GM03348 (cell line): ENCODE results near the gene ATP1A3.
A peak's percentile ranks its signal among the peaks of the same experiment; 100 is the strongest.

Experiments
- DNase-seq: peaks from one replicate; pipeline ENCODE4 v3.0.0; 2012; ENCODE audit warnings: low spot score

The ATP1A3 gene

DNA sequence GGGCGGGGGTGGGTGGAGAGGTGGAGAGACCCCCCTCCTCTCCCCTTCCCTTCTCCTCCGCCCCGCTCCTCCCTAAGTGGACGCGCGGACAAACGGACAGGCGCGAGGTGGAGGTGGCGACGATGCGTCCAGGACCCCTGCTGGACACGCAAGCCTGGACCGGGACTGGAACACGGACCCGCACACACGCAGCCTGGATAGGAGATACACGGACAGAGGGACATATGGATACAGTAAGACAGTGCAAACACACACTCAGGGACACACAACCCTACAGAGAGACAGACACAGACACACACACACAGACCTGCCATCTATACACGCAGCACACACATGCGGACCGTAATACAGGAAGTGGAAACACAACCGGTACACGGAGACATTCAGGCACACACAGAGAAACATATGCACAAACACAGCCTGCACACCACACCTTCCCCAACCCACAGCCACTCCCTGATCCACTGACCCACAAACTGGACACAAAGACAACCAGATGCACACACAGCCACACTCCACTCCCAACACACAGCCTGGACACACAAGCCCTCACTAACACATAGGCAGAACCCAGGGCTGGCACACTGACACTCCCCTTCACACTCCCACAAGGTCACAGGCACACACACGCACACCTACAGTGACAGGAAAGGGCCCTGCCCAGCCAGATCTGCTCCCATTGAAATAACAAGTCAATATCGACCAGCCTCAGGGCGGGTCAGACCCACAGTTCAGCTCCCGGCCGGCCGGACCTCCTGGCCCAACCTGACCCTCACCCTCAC lies 65.1 kb downstream of the ATP1A3 start:
- DNase-seq, result no peak

DNA sequence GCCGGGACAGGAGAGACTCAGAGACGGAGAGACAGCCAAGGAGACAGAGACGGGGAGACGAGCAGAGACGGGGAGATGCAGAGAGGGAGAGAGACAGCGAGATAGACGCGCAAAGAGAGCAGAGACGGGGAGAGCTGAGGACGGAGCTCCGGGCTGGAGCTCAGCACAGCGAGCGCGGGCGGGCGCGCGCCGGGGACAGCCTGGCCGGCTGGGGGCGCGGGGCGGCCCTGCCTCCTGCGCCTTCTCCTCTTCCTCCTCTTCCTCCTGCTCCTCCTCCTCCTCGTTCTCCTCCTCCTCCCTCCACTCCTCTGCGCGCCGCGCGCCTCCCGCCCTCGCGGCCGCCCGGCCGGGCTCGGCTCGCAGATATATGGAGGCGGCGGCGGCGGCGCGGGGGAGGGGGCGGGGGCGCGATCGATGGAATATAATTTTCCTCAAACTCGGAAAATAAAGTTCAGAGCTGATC lies 65.8 kb downstream of the ATP1A3 start, which contains the start of gene ERFL:
Gene ERFL (minus strand): TSS at position 229 of the 463 bp plus-strand sequence. CDS start 15,530 bp downstream, outside the sequence.
- DNase-seq, result peak; percentile 61

DNA sequence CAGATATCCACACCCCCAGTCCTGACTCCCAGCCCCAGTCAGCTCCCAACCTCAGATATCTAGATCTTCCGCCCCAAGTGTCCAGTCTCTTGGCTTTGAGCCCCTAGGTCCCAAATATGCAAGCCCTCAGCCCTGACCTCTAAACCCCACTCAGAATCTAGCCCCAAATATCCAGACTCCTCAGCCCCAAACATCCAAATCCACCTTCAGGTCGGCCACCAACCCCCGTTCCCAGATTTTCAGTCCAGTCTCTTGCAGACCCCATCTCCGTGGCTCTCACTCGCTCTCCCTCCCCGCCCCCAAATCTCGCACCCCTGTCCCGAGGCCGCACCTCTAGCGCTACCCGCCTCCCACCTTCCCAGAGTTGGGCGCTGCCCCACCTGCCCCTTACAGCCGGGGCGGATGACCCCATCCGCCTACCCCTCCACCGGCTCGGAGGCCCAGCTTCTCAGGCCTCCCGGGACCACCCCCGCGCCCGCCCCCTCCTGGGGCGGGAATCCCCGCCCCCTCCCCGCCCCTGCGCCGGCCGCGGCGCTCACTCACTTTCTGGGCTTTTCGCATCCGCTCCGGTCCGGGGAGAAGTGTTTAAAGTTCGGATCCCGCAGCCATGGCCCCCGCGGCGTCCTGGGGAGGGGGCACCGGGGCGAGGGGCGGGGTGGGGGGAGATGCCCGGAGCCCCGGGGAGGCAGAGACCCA lies 66.4 kb downstream of the ATP1A3 start:
- DNase-seq, result peak; percentile 53

DNA sequence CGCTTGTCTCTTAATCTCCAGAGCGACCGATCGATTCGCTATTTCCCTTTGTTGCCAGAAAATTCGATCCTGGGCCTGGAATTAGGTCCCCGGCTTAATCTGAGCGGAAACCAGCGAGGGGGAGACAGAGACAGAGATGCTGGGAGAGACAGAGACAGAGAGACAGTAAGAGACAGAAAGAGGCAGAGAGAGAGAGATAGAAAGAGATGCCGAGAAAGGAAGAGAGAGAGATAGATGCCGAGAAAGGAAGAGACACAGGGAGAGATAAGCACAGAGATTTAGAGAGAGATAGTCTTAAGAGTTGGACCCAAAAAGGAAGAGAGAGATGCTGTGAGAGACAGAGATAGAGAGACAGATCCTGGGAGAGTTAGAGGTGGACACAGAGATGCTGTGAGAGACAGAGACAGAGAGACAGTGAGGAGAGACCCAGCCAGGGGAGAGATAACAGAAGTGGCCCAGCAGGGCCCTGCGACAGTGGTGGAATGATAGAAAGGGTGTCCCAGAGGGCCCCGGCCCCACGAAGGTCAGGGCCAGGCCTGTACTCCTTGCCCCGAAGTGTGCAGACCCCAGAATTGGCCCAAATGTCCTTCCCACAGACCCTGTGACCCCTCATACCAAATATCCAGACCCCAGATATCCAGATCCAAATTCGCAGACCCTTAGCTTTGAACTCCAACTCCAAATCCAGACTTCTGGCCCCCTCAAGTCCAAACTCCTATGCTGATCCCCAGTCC lies 67.1 kb downstream of the ATP1A3 start:
- DNase-seq, result no peak

DNA sequence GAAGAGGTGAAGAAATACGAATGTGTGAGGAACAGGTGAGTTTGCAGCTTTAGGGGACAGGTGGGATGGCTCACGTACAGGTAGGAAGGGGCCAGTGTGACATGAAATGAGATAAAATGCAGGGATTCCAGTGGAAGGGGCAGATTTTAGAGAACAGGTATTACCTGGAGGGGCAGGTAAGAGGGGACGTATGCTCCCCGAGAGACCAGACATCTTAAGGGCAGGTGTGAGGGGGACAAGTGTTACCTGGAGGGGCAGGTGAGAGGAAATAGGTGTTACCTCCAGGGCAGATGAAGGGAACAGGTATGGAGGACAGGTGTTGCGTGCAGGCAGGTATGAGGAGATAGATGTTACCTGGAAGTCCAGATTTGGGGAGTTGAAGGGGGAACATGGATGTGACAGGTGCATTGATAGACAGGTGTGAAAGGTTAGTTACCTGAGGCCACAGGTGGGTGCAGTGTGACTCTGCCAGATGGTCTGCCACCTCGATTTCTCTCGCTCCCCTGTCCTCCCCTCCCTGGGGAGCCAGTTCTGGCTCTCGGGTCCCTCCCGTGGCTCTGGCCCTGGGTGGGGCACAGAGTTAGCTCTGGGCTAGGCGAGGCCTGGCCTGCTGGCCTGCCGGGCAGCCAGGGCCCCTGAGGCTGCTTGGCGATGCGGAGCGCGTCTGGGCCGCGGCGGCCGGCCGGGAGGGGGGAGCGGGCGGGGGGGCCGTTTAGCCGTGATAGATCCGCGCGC lies 67.8 kb downstream of the ATP1A3 start:
- DNase-seq, result no peak

DNA sequence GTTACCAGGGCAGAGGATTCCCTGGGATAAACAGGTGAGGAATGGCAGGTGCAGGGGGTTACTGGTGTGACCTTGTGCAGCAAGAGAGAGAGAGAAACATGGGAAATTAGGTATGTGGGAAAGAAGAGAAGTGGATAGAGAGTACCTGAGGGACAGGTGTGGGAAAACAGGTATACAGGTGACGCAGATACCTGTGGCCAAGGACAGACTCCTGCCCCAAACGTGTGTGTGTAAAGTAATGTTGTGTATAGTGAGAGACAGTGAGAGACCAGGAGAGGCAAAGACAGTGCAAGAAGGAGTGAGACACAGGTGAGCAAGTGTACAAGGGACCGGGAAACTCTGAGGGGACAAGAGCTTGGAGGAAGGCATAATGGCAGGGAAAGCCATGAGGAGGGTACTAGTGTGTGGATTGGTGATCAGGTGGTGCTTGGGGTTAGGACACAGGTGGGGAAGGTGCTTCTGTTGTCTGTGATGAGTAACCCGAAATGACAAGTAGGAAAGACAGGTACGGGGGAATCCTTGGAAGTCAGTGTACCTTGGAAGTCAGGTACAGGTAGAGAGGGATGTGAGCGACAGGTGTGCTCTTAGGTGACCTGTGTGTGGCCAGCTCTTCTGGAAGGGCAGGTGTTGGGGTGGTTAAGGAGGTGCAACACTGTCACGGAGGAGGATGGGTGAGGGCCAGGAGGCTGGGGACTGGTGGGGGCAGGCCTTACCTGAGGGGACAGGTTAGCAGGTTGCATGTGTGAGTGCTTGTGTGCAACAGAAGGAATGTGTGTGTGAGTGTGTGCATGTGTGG lies 68.6 kb downstream of the ATP1A3 start:
- DNase-seq, result no peak

DNA sequence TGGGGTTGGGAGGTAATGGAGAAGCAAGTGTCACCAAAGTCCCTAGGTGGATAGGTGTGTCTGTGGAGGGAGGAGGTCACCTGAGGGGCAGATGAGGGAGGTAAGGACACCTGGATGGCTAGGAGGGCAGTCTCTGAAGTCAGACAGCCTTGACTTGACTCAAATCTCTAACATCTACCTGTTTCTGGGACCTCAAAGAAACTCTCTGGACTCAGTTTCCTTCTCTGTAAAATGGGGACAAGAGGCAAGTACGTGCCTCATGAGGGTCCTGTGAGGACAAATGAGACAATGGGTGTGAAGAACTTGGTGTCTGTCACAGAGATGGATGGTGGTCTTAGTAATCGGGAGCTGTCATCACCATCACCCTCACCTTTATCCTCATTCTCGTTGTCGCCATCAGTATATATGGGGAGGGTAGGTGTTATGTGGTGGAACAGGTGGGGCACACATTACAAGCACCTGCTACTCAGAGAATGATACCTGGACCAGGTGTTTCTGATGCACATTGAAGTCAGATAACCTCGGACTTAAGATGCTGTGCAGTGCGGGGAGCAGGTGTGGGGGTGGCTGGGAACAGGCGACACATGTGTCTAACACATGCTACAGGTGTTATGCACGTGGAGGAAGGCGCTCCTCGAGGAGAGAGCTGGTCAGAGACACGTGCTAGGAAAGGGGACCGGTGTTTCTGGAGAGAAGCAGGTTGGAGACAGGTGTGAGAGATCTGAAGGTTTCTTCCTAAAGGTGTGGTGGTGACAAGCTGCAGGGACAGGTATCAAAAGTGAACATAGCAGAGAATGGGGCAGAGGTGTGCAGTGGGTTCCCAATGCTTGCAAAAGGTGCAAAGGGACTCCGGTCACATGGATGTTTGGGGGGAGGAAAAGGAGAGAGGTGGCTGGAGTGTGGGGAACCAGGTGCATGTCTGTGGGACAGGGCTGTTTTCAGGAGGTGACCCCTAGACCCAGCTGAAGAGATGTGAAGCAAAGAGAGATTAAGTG lies 69.6 kb downstream of the ATP1A3 start:
- no peak for DNase-seq

DNA sequence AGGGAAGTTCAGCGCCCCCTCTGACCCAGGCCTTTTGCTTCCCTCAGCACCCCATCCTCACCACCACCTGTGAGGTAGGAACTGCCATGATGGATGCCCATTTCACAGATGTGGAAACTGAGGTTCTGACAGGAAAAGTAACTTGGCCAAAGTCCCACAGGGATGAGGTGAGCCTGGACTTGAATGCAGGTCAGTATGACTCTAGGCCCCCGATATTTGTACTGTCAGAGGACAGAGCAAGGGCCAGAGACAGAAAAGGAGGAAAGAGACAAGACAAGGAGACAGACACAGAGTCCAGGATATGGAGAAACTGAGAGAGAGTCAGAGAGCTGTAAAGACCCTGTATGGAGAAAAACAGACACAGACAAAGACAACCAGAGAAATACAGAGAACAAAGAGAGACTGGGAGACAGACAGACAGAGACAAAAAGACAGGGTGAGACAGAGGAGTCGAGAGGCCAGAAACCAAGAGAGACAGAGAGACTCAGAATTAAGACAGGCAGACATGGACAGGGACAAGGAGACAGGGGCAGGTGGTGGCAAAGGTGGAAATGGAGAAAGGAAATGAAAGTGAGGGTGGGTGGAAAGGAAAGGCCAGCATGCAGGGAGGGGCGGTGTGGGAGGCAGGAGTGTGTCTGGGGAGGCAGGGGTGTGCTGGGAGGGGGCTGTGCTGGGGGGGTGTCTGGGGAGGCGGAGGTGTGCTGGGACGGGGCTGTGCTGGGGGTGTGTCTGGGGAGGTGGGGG lies 70.8 kb downstream of the ATP1A3 start:
- DNase-seq, result no peak

DNA sequence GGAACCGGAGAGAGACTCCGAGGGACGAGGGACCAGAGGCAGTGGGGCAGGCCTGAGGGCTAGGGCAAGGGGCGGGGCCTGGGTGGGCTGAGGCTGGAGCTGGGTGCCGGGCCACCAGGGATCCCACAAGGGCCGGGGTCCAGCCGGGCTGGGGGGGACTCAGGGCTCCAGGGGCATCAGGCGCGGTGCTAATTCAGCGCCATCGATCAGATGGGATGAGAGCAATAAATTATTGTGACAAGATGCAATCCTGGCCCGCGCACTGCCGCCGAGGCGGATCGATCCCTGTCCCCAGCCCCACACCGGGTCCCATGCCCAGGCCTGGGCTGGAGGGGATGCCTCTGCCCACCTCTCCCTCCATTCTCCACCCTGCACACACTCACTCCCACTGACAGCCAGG lies 71.4 kb downstream of the ATP1A3 start:
- no peak for DNase-seq

DNA sequence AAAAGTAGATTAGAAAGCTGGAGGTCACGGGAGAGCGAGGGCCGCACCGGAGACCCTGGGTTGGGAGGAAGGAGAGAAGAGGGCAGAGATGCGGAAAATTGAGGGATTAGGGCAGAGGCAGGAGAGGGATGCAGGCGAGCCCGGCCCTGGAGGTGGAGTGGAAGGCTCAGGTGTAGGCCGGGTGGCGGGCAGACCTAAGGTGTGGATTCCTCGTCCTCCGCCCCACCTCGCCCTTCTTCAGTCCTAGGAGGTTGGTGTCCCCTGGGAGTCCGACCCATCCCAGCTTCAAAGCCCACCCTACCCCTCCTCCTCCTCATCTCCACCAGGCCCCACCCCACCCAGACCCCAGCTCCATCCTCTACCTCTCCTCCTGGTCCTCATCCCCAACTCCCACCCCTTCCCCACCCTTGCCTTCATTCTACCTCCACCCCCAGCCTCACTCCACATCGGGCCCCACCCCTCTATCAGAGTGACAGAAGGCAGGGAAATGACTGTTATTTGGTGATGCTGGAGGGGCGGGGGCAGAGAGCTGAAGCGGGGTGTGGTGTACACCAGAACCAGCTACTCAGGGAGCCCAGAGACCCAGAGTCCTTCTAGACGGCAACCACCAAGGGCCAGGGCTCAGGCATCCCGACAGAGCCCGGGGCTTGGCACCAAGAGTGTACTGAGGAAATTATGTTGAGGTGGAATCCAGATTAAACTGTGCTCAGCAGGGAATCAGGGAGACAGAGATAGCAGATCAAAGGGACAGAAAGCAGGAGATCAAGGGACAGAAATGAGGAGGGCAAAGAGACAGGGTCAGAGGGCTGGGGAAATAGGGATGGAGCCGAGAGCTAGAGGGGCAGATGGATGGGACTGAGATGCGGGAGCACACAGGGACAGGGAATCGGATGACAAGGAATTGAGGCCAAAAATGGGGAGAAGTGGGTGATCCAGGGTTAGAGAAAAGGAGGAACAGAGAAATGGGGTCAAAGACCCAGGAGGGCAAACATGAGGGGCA lies 72.2 kb downstream of the ATP1A3 start:
- DNase-seq, result no peak

DNA sequence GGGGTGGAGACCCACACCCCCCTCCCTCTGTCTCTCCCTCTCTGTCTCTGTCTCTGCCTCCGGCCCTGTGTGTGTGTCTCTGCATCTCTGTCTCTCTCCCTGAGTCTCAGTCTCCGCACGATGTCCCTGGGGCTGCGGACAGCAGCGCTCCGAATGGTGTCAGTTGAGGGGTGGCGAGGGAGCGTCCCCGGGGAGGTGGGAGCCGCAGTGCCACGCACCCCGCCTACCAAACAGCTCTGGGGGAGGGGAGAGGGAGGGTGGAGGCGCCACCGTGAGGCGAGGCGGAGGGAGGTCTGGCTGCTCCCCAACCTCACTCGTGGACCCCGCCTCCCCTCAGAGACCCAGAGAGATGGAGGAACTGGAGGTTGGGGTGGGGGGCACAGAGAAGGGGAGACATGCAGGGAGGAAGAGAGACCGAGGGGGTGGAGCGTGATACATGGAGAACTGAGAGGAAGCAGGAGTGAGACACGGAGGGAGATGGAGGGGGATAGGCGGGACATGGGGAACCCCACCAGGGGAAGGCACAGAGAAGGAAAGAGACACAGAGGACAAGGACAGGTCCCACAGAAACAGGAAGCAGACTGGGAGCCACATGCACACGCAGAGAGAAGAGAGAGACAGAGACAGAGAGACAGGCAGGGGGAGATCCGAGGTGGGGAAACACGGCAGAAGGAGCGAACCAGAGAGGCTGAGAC lies 73.0 kb downstream of the ATP1A3 start:
- no peak for DNase-seq

DNA sequence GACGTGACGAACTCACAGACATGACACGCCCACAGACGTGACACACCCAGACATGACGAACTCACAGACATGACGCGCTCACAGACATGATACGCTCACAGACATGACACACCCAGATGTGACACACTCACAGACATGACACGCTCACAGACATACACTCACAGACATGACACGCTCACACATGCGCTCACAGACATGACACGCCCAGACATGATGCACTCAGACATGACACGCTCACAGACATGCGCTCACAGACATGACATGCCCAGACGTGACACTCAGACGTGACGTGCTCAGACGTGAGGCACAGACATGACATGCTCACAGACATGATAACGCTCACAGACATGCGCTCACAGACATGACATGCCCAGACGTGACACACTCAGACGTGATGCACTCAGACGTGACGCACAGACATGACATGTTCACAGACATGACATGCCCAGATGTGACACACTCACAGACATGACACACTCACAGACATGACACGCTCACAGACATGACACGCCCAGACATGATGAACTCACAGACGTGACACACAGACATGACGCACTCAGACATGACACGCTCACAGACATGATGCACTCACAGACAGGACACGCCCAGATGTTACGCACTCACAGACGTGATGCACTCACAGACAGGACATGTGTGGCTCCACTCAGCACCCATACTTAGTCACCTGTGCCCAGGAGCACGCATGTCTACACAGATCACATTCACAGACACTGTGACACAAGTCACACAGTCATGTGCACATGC lies 73.9 kb downstream of the ATP1A3 start:
- DNase-seq, result no peak

DNA sequence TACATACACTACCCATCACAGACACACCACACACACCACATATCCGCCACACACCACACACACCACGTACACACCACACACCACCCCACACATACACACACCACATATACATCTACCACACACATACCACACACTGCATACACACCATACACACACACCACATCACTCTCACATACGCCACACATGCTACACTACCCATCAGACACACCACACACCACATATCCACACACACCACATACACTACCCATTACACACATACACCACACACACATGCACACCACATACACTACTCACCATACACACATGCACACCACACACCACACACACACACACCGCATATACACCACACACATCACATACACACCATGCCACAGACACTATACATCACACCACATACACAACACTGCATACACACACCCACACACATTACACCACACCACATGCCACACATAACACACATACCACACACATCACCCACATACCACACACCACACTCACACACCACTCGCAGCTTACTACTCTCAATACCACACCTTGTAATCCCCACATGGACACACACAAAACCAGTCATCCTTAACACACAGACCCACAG lies 75.3 kb downstream of the ATP1A3 start:
- DNase-seq, result no peak

DNA sequence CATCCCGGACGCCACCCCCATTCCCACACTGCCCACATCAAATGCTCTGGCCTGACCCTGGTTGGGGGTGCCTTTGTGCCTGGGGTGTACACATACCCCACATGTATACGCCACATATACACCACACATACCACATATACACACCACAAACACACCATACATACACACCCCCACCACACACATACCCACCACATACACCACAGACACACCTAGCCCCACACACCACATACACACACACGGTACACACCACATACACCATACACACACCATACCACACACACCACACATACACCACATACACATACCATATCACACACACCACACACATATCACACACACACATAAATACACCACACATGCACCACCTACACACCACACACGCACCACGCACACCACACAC lies 75.9 kb downstream of the ATP1A3 start:
- DNase-seq, result no peak

DNA sequence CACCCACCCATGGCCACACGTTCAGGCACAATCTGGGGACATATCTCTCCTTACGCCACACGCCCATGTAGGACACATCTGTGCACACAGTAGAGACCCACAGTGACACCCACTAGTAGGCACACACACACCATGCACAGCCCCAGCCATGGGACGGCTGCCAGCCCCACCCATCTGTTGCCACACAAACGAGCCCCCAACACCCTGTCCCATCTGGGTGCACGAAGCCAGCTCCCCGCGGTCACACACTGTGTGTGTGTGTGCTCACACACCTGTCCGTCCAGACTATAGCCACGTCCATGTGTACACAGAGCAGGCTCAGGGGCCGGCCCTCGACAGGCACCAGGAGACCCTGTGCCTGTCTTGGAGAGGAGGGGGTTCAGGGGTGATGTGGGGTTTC lies 76.4 kb downstream of the ATP1A3 start:
- DNase-seq, result no peak
